ENCODE results near the gene TPCN2.

- no peak for TF ChIP-seq CTCF (IDR thresholded peaks at IDR 0.05)
- TF ChIP-seq POLR2A (IDR thresholded peaks at IDR 0.05) = no peak
- no peak for TF ChIP-seq POLR2AphosphoS5 (IDR thresholded peaks at IDR 0.05)
Observed at GRCh38 chr11:69003301-69003865, 45.3 kb upstream of the TPCN2 start.
